ENCODE measurements around the gene PPP6R2. TPM values are rescaled to one million over a fixed set of nuclear protein-coding genes. Genes with fewer than 3 reads are reported as not detected.

The PPP6R2 gene
- polyA plus RNA-seq, 1 donor (not counting 4 experiments of a cell fraction or from before 2014, with no cell fraction given) = 19.8 TPM

GRCh38 chr22:50416996-50417395 lies 73.9 kb downstream of the PPP6R2 start:
- no peak overlapping the region for H3K4me2 ChIP-seq (ENCODE audit: control insufficient read depth, extremely low read depth, insufficient read depth, low read depth, low read length)
- no peaks in the 10 kb centered on the region for H3K9me1 ChIP-seq (ENCODE audit: control insufficient read depth, extremely low read depth, insufficient read depth, low read length)
- no peak overlapping the region for H3K4me3 ChIP-seq (ENCODE audit: control insufficient read depth in 2 of 3, extremely low read depth in 1 of 3, insufficient read depth in 2 of 3, low read depth in 1 of 3, low read length in 3 of 3)
- no peaks in the 10 kb centered on the region for H4K20me1 ChIP-seq (ENCODE audit: control insufficient read depth, extremely low read depth, insufficient read depth, low read length)
- H3K9ac ChIP-seq (ENCODE audit: control insufficient read depth, extremely low read depth, insufficient read depth, low read length) = no peak overlapping the region
- H2AFZ ChIP-seq (ENCODE audit: control insufficient read depth, low read length) = no peak overlapping the region
- no peaks in the 10 kb centered on the region for H3K9me3 ChIP-seq (ENCODE audit: control insufficient read depth, low read depth, low read length)
- H3K79me2 ChIP-seq (ENCODE audit: control insufficient read depth, insufficient read depth, low read length) = no peaks in the 10 kb centered on the region
- no peaks in the 10 kb centered on the region for H3K27me3 ChIP-seq (ENCODE audit: control insufficient read depth, extremely low read depth, insufficient read depth, low read length)
- FAIRE-seq (no peak), DNase-seq (ENCODE audit: low read depth, low spot score) (no peak)
- TF ChIP-seq EZH2 (IDR thresholded peaks at IDR 0.05; ENCODE audit: low read length) (no peak), CTCF (optimal IDR thresholded peaks at IDR 0.05 in 1 of 3, IDR thresholded peaks at IDR 0.05 in 1 of 3, conservative IDR thresholded peaks at IDR 0.05 in 1 of 3; ENCODE audit: extremely low read depth in 1 of 3, insufficient read depth in 2 of 3, low read length in 3 of 3) (no peak)
- H3K4me1 ChIP-seq (ENCODE audit: control insufficient read depth, extremely low read depth, insufficient read depth, low read length) = no peaks in the 10 kb centered on the region
- dilution Hi-C loops (cut with MboI; ENCODE audit: extremely low pct_ligation_motif_present, low sequenced_read_pairs) = no loop called here
- H3K36me3 ChIP-seq (ENCODE audit: control insufficient read depth in 2 of 2, extremely low read depth in 1 of 2, insufficient read depth in 2 of 2, low read length in 2 of 2) = peaks cover 38 to 43% of the 10 kb centered on the region in 2 experiments
- no peak overlapping the region for H3K27ac ChIP-seq (ENCODE audit: control insufficient read depth, insufficient read depth, low read length)

GRCh38 chr22:50417411-50418210 lies 74.5 kb downstream of the PPP6R2 start:
- no peak overlapping the region for H3K4me3 ChIP-seq (ENCODE audit: control insufficient read depth in 2 of 3, extremely low read depth in 1 of 3, insufficient read depth in 2 of 3, low read depth in 1 of 3, low read length in 3 of 3)
- no peak for TF ChIP-seq CTCF (optimal IDR thresholded peaks at IDR 0.05 in 1 of 3, IDR thresholded peaks at IDR 0.05 in 1 of 3, conservative IDR thresholded peaks at IDR 0.05 in 1 of 3; ENCODE audit: extremely low read depth in 1 of 3, insufficient read depth in 2 of 3, low read length in 3 of 3)
- TF ChIP-seq EZH2 (IDR thresholded peaks at IDR 0.05; ENCODE audit: low read length) = no peak

More at GRCh38 chr22:50417411-50418210, 74.5 kb downstream of the PPP6R2 start:
- peaks cover 42 to 49% of the 10 kb centered on the region in 2 experiments for H3K36me3 ChIP-seq (ENCODE audit: control insufficient read depth in 2 of 2, extremely low read depth in 1 of 2, insufficient read depth in 2 of 2, low read length in 2 of 2)
- no peak overlapping the region for H3K9ac ChIP-seq (ENCODE audit: control insufficient read depth, extremely low read depth, insufficient read depth, low read length)
- H3K27ac ChIP-seq (ENCODE audit: control insufficient read depth, insufficient read depth, low read length) = no peak overlapping the region
- no peak for DNase-seq (ENCODE audit: low read depth, low spot score)
- H2AFZ ChIP-seq (ENCODE audit: control insufficient read depth, low read length) = no peak overlapping the region
- no peaks in the 10 kb centered on the region for H3K9me1 ChIP-seq (ENCODE audit: control insufficient read depth, extremely low read depth, insufficient read depth, low read length)
- H4K20me1 ChIP-seq (ENCODE audit: control insufficient read depth, extremely low read depth, insufficient read depth, low read length) = no peaks in the 10 kb centered on the region
- no peaks in the 10 kb centered on the region for H3K79me2 ChIP-seq (ENCODE audit: control insufficient read depth, insufficient read depth, low read length)
- H3K4me1 ChIP-seq (ENCODE audit: control insufficient read depth, extremely low read depth, insufficient read depth, low read length) = no peaks in the 10 kb centered on the region
- FAIRE-seq = no peak
- H3K27me3 ChIP-seq (ENCODE audit: control insufficient read depth, extremely low read depth, insufficient read depth, low read length) = no peaks in the 10 kb centered on the region
- dilution Hi-C loops (cut with MboI; ENCODE audit: extremely low pct_ligation_motif_present, low sequenced_read_pairs) = no loop called here
- H3K4me2 ChIP-seq (ENCODE audit: control insufficient read depth, extremely low read depth, insufficient read depth, low read depth, low read length) = no peak overlapping the region
- H3K9me3 ChIP-seq (ENCODE audit: control insufficient read depth, low read depth, low read length) = no peaks in the 10 kb centered on the region

All from keratinocyte (primary cell).